H1 (cell line): ENCODE results near the gene MKNK2. TPM values are rescaled to one million over a fixed set of nuclear protein-coding genes. Genes with fewer than 3 reads are reported as not detected.
A peak's percentile ranks its signal among the peaks of the same experiment; 100 is the strongest.

ENCODE experiments used
- CHD7 ChIP-seq: fragments of 300-600 bp; sonication (generic); IDR thresholded peaks from 2 replicates; pipeline ENCODE4 v1.7.1; 2012; ENCODE audit warnings: low read length, moderate library complexity, mild to moderate bottlenecking, inconsistent platforms; ENCODE audit not compliant: insufficient replicate concordance
- RBBP5 ChIP-seq: IDR thresholded peaks from 2 replicates; pipeline ENCODE4 v1.7.1; 2012; ENCODE audit warnings: low read depth, mild to moderate bottlenecking, inconsistent platforms, low read length, moderate library complexity, borderline replicate concordance
- polyA plus RNA-seq, 7 experiments: library from polyadenylated mRNA; depleted of rRNA in 3 of 7; stranded (reverse) in 5 of 7; unstranded in 2 of 7; fragments of >200 nt in 5 of 7; fragments of 200-250 nt in 2 of 7; gene quantifications; 1 replicate in 5 of 7; 2 replicates in 1 of 7; 4 replicates in 1 of 7; pipeline versions ENCODE4 v1.2.1 to v1.2.3, GENCODE V29; 2011 to 2013; ENCODE audit warnings: missing spikeins in 2 of 7, mixed read lengths in 2 of 7
- total RNA-seq: library from RNA; stranded (reverse); fragmentation: NEBNext Ultra II Directional; extraction: Animal tissue kit (Norgen Biotek cat#: 25700); gene quantifications from 2 replicates; pipeline ENCODE4 v1.2.1, GENCODE V29; 2021
- TF ChIP-seq, protein P1 (sequence below): IDR thresholded peaks from 2 replicates; pipeline ENCODE4 v1.6.1; 2012; ENCODE audit warnings: low read length, inconsistent platforms
- TF ChIP-seq, protein P2 (sequence below): IDR thresholded peaks from 2 replicates; pipeline ENCODE4 v1.6.1; 2011; ENCODE audit warnings: low read depth, mild to moderate bottlenecking, low read length; ENCODE audit not compliant: insufficient read depth
- TF ChIP-seq, protein P3 (sequence below): IDR thresholded peaks from 2 replicates; pipeline ENCODE4 v1.6.1; 2011; ENCODE audit warnings: low read length, improper control_type of control experiment

The MKNK2 gene
- total and polyA plus RNA-seq, 2 of the 8 experiments (the other 6 are each of a cell fraction or from before 2014, with no cell fraction given): 163 to 166 TPM

DNA sequence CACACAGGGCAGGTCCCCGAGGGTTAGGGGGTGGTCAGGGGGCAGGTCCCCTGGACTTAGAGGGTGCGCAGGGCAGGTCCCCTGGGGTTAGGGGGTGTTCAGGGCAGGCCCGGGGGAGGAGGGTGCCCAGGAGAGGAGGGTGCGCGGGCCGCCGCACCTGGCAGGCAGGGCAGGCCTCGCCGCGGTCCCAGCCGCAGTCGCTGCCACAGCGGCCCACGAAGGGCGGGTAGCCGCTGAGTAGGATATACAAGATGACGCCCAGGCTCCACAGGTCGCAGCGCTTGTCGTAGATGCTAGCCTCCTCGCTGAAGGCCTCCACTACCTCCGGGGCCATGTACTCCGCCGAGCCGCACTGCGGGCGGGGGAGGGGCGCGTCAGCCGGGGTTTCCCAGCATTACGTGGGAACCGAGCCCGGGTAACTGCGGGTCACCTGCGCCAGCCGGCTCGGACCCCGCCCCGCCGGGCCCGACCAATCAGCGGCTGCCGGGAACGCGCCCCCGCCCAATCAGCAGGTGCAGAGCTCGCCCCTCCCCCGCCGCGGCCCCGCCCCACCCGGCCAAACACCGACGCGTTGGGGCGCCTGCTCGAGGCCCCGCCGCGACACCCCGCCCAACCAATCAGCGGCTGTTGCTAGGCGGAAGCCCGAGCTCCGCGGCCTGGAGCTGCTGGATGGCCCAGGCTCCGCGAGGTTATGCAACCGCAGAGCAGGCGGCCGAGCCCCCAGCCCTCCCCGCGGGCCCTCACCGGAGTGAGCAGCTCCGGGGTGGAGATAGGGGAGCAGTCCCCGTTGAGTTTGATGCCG, 9.2 kb downstream of the MKNK2 start (continued):
- TF ChIP-seq, protein P1, sequence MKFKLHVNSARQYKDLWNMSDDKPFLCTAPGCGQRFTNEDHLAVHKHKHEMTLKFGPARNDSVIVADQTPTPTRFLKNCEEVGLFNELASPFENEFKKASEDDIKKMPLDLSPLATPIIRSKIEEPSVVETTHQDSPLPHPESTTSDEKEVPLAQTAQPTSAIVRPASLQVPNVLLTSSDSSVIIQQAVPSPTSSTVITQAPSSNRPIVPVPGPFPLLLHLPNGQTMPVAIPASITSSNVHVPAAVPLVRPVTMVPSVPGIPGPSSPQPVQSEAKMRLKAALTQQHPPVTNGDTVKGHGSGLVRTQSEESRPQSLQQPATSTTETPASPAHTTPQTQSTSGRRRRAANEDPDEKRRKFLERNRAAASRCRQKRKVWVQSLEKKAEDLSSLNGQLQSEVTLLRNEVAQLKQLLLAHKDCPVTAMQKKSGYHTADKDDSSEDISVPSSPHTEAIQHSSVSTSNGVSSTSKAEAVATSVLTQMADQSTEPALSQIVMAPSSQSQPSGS: no peak
- TF ChIP-seq, protein P2, sequence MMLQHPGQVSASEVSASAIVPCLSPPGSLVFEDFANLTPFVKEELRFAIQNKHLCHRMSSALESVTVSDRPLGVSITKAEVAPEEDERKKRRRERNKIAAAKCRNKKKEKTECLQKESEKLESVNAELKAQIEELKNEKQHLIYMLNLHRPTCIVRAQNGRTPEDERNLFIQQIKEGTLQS: no peak
- TF ChIP-seq RBBP5 (0 out of 2 replicates have a peak, but pooled peaks have one; percentile 69), CHD7 (no peak)
- TF ChIP-seq, protein P3, sequence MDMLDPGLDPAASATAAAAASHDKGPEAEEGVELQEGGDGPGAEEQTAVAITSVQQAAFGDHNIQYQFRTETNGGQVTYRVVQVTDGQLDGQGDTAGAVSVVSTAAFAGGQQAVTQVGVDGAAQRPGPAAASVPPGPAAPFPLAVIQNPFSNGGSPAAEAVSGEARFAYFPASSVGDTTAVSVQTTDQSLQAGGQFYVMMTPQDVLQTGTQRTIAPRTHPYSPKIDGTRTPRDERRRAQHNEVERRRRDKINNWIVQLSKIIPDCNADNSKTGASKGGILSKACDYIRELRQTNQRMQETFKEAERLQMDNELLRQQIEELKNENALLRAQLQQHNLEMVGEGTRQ: 0 out of 2 replicates have a peak, but pooled peaks have one; percentile 16
